Neural crest cell (in vitro differentiated cells): ENCODE data around the gene MSH5. TPM values are rescaled to one million over a fixed set of nuclear protein-coding genes. Genes with fewer than 3 reads are reported as not detected.
"Not testable (repeated sequence)": the region's sequence is repeated elsewhere in the genome, so short reads cannot be mapped to it uniquely, and the experiment has no call there.

ENCODE experiments used
- DNase-seq: peaks from one replicate; pipeline ENCODE4 v3.0.0; 2021; ENCODE audit warnings: low read depth, mixed read lengths, low spot score
- H3K27ac Mint-ChIP-seq: one replicate; pipeline ENCODE4 v1.8.0; 2021; ENCODE audit warnings: mild to moderate bottlenecking, mixed read lengths; ENCODE audit not compliant: unreplicated experiment
- H3K27me3 Mint-ChIP-seq: 2 replicates; pipeline ENCODE4 v1.8.0; 2021; ENCODE audit warnings: low read depth, mild to moderate bottlenecking, mixed read lengths
- H3K36me3 Mint-ChIP-seq: 2 replicates; pipeline ENCODE4 v1.8.0; 2021; ENCODE audit warnings: low read depth, mild to moderate bottlenecking, mixed read lengths
- H3K4me1 Mint-ChIP-seq: 2 replicates; pipeline ENCODE4 v1.8.0; 2021; ENCODE audit warnings: mixed read lengths
- H3K4me3 Mint-ChIP-seq: one replicate; pipeline ENCODE4 v1.8.0; 2021; ENCODE audit warnings: mild to moderate bottlenecking, mixed read lengths
- H3K9me3 Mint-ChIP-seq: 2 replicates; pipeline ENCODE4 v1.8.0; 2021; ENCODE audit warnings: mixed read lengths
- CTCF ChIP-seq: fragments of 200-600 bp; sonication (generic); conservative IDR thresholded peaks from 2 replicates; pipeline ENCODE4 v1.5.0; 2021; ENCODE audit warnings: antibody characterized with exemption, mild to moderate bottlenecking
- total RNA-seq: library from RNA; stranded (reverse); gene quantifications from 2 replicates; pipeline ENCODE4 v1.2.1, GENCODE V29; 2021

The MSH5 gene
- total RNA-seq, 1 donor from 2014 or later = 79.5 TPM

GRCh38 chr6:31794866-31795615 lies 55.2 kb downstream of the MSH5 start:
- Mint-ChIP-seq H3K27ac (peak overlapping the region; percentile 100), H3K4me1 (peaks cover 28% of the 10 kb centered on the region), H3K9me3 (no peaks in the 10 kb centered on the region), H3K27me3 (no peaks in the 10 kb centered on the region), H3K4me3 (peak overlapping the region; percentile 99), H3K36me3 (peaks cover 10% of the 10 kb centered on the region)
- no peak for DNase-seq
- no peak for TF ChIP-seq CTCF

- Mint-ChIP-seq H3K27me3 (no peaks in the 10 kb centered on the region), H3K27ac (peak within 1 kb of the TSS; percentile 100), H3K36me3 (peaks cover 8% of the 10 kb centered on the region), H3K9me3 (no peaks in the 10 kb centered on the region), H3K4me3 (peak within 1 kb of the TSS; percentile 99), H3K4me1 (peaks cover 28% of the 10 kb centered on the region)
- DNase-seq = peak; percentile 86
- TF ChIP-seq CTCF = peak; percentile 78
Observed at GRCh38 chr6:31795616-31796298, 56.0 kb downstream of the MSH5 start, which contains the start of gene VARS1. Gene VARS1, minus strand, starts transcription at chr6:31795752. Its CDS starts 535 bp downstream, at chr6:31795217.

- Mint-ChIP-seq H3K27ac (no peak overlapping the region), H3K36me3 (peaks cover 9% of the 10 kb centered on the region), H3K9me3 (no peaks in the 10 kb centered on the region), H3K4me1 (peaks cover 23% of the 10 kb centered on the region), H3K27me3 (no peaks in the 10 kb centered on the region), H3K4me3 (peak overlapping the region; percentile 77)
- DNase-seq = no peak
- no peak for TF ChIP-seq CTCF
Observed at GRCh38 chr6:31796993-31797385, 57.2 kb downstream of the MSH5 start.

- Mint-ChIP-seq H3K9me3 (no peaks in the 10 kb centered on the region), H3K27ac (no peak overlapping the region), H3K36me3 (peaks cover 9% of the 10 kb centered on the region), H3K4me3 (peak overlapping the region; percentile 77), H3K27me3 (no peaks in the 10 kb centered on the region), H3K4me1 (peaks cover 23% of the 10 kb centered on the region)
- DNase-seq = no peak
- no peak for TF ChIP-seq CTCF
Observed at GRCh38 chr6:31797588-31797987, 57.8 kb downstream of the MSH5 start.

GRCh38 chr6:31799781-31800180 lies 60.0 kb downstream of the MSH5 start:
- H3K36me3 Mint-ChIP-seq = peaks cover 5% of the 10 kb centered on the region

GRCh38 chr6:31801031-31801927 lies 61.5 kb downstream of the MSH5 start:
- H3K36me3 Mint-ChIP-seq = not testable (repeated sequence)

More at GRCh38 chr6:31799781-31800180, 60.0 kb downstream of the MSH5 start:
- H3K9me3 Mint-ChIP-seq = no peaks in the 10 kb centered on the region
- no peaks in the 10 kb centered on the region for H3K27me3 Mint-ChIP-seq
- no peak overlapping the region for H3K4me3 Mint-ChIP-seq
- H3K27ac Mint-ChIP-seq = no peak overlapping the region
- H3K4me1 Mint-ChIP-seq = peaks cover 15% of the 10 kb centered on the region
- no peak for DNase-seq
- TF ChIP-seq CTCF = no peak

More at GRCh38 chr6:31801031-31801927, 61.5 kb downstream of the MSH5 start:
- not testable (repeated sequence) for H3K27ac Mint-ChIP-seq, H3K9me3 Mint-ChIP-seq, DNase-seq, H3K4me3 Mint-ChIP-seq, H3K27me3 Mint-ChIP-seq
- H3K4me1 Mint-ChIP-seq = peaks cover 16% of the 10 kb centered on the region
